ENCODE measurements around the gene PCDHGB6. TPM values are rescaled to one million over a fixed set of nuclear protein-coding genes. Genes with fewer than 3 reads are reported as not detected.

The PCDHGB6 gene
- total RNA-seq, 1 donor from 2014 or later: 7.7 TPM

DNA sequence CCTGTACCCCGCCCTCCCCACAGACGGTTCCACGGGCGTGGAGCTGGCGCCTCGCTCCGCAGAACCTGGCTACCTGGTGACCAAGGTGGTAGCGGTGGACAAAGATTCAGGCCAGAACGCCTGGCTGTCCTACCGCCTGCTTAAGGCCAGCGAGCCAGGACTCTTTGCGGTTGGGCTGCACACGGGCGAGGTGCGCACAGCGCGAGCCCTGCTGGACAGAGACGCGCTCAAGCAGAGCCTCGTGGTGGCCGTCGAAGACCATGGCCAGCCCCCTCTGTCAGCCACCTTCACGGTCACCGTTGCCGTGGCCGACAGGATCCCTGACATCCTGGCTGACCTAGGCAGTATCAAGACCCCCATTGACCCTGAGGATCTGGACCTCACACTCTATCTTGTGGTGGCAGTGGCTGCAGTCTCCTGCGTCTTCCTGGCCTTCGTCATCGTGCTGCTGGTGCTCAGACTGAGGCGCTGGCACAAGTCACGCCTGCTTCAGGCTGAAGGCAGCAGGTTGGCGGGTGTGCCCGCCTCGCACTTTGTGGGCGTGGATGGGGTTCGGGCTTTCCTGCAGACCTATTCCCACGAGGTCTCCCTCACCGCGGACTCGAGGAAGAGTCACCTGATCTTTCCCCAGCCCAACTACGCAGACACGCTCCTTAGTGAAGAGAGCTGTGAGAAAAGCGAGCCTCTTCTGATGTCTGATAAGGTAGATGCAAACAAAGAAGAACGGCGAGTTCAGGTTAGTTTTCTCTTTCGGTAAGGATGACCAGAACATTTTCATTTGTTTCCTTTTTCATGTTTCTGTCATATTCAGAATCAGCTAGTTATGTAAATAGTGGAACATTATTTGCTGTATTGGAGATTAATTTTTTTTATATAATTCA, 41.6 kb upstream of the PCDHGB6 start:
- no peak overlapping the region for H3K27ac ChIP-seq
- intact Hi-C loops (cut with DNase I): no loop called here
- no peaks in the 10 kb centered on the region for H3K4me1 ChIP-seq
- peaks cover 47% of the 10 kb centered on the region for H3K27me3 ChIP-seq (ENCODE audit: low read depth)
- no peak overlapping the region for H3K4me3 ChIP-seq
- peaks cover 80% of the 10 kb centered on the region for H3K9me3 ChIP-seq
- ATAC-seq (no peak), DNase-seq (no peak)
- TF ChIP-seq, protein P1, sequence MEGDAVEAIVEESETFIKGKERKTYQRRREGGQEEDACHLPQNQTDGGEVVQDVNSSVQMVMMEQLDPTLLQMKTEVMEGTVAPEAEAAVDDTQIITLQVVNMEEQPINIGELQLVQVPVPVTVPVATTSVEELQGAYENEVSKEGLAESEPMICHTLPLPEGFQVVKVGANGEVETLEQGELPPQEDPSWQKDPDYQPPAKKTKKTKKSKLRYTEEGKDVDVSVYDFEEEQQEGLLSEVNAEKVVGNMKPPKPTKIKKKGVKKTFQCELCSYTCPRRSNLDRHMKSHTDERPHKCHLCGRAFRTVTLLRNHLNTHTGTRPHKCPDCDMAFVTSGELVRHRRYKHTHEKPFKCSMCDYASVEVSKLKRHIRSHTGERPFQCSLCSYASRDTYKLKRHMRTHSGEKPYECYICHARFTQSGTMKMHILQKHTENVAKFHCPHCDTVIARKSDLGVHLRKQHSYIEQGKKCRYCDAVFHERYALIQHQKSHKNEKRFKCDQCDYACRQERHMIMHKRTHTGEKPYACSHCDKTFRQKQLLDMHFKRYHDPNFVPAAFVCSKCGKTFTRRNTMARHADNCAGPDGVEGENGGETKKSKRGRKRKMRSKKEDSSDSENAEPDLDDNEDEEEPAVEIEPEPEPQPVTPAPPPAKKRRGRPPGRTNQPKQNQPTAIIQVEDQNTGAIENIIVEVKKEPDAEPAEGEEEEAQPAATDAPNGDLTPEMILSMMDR (IDR thresholded peaks at IDR 0.05): no peak
- no peaks in the 10 kb centered on the region for H3K36me3 ChIP-seq

GRCh38 chr5:141369994-141370848, 37.6 kb upstream of the PCDHGB6 start, which contains the start of gene PCDHGB3:
TSS of gene PCDHGB3 (plus strand) at chr5:141370242. CDS start at chr5:141370395, 153 bp downstream.
- intact Hi-C loops (cut with DNase I): no loop called here
- Histone ChIP-seq H3K9me3 (peaks cover 84% of the 10 kb centered on the region), H3K4me1 (no peaks in the 10 kb centered on the region), H3K4me3 (peak within 1 kb of the TSS; percentile 34), H3K36me3 (no peaks in the 10 kb centered on the region), H3K27me3 (ENCODE audit: low read depth) (peaks cover 40% of the 10 kb centered on the region), H3K27ac (no peak within 1 kb of the TSS)
- ATAC-seq: peak; percentile 59 to 68
- no peak for DNase-seq
- TF ChIP-seq, protein P1 (IDR thresholded peaks at IDR 0.05): no peak

GRCh38 chr5:141371572-141372475, 36.0 kb upstream of the PCDHGB6 start:
- Histone ChIP-seq H3K27ac (no peak overlapping the region), H3K4me1 (no peaks in the 10 kb centered on the region), H3K4me3 (no peak overlapping the region), H3K9me3 (peaks cover 70% of the 10 kb centered on the region), H3K27me3 (ENCODE audit: low read depth) (peaks cover 27% of the 10 kb centered on the region), H3K36me3 (no peaks in the 10 kb centered on the region)
- DNase-seq (no peak), ATAC-seq (no peak)
- intact Hi-C loops (cut with DNase I): no loop called here
- TF ChIP-seq, protein P1 (IDR thresholded peaks at IDR 0.05): no peak

DNA sequence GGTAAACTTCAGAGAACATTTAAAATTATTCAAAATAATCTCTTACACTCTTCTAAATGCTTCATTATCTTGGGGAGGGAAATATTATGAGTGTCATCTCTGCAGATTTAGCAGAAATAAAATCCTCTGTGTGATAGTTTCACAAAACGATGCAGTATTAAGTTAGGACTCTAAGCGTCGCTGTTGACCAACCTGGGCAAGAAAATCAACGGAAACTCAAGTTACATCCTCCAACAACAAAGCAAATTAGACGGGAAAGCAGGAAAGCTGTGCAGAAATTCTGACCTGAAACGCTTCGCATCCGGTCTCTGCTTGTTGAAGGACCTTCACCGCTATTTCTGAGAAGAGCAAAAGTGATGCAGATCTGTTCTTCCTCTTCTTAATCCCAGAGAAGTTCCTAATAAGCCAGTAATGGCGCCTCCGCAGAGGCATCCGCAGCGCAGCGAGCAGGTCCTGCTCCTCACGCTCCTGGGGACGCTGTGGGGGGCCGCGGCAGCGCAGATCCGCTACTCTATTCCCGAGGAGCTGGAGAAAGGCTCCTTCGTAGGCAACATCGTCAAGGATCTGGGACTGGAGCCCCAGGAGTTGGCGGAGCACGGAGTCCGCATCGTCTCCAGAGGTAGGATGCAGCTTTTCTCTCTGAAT, 34.0 kb upstream of the PCDHGB6 start, which contains the start of gene PCDHGA6:
TSS of gene PCDHGA6 (plus strand) at position 219 of the 645 bp plus-strand sequence. CDS start at position 412, 193 bp downstream.
- TF ChIP-seq, protein P1 (IDR thresholded peaks at IDR 0.05): peak; percentile 35
- H3K27me3 ChIP-seq (ENCODE audit: low read depth): peaks cover 22% of the 10 kb centered on the region
- ATAC-seq (no peak), DNase-seq (no peak)
- intact Hi-C loops (cut with DNase I): no loop called here
- H3K4me3 ChIP-seq: peak within 1 kb of the TSS; percentile 23
- H3K27ac ChIP-seq: no peak within 1 kb of the TSS
- H3K9me3 ChIP-seq: peaks cover 80% of the 10 kb centered on the region
- H3K4me1 ChIP-seq: no peaks in the 10 kb centered on the region
- H3K36me3 ChIP-seq: no peaks in the 10 kb centered on the region

All from lower lobe of right lung (tissue), 2 donors.